Tibial nerve (tissue), 4 donors: ENCODE data around the gene DGUOK. TPM values are rescaled to one million over a fixed set of nuclear protein-coding genes. Genes with fewer than 3 reads are reported as not detected.

Experiments
- DNase-seq, 2 donors: peaks; one replicate each; pipeline ENCODE4 v3.0.0-alpha.2; 2019; ENCODE audit warnings: low spot score in 2 of 2
- H3K27ac ChIP-seq, 4 donors: fragments of 200-600 bp; sonication (generic) in 3 of 4; one replicate each; pipeline ENCODE4 v1.5.1; 2017 to 2019; ENCODE audit warnings: mild to moderate bottlenecking in 1 of 4
- H3K27me3 ChIP-seq, 2 donors: fragments of 200-600 bp; sonication (generic) in 1 of 2; one replicate each; pipeline versions ENCODE4 v1.5.1 to v1.6.0; 2017 to 2019
- H3K36me3 ChIP-seq, 3 donors: fragments of 200-600 bp; sonication (generic); one replicate each; pipeline ENCODE4 v1.5.1; 2018 to 2019
- H3K4me1 ChIP-seq, 4 donors: fragments of 200-600 bp; sonication (generic) in 3 of 4; one replicate each; pipeline ENCODE4 v1.5.1; 2017 to 2019
- H3K4me3 ChIP-seq, 4 donors: fragments of 200-600 bp; sonication (generic) in 3 of 4; one replicate each; pipeline ENCODE4 v1.5.1; 2017 to 2019; ENCODE audit warnings: mild to moderate bottlenecking in 1 of 4, moderate library complexity in 1 of 4
- H3K9me3 ChIP-seq, 4 donors: fragments of 200-600 bp; sonication (generic) in 3 of 4; one replicate each; pipeline ENCODE4 v1.5.1; 2017 to 2019
- EP300 ChIP-seq, 2 donors: sonication (generic); formaldehyde crosslinking; IDR thresholded peaks; one replicate each; pipeline ENCODE4 v1.6.1; 2017; ENCODE audit warnings: antibody characterized with exemption in 2 of 2, mild to moderate bottlenecking in 1 of 2
- POLR2A ChIP-seq, 2 donors: fragments of 450-650 bp; IDR thresholded peaks; one replicate each; pipeline ENCODE4 v1.6.1; 2017; ENCODE audit warnings: antibody characterized with exemption in 2 of 2, mild to moderate bottlenecking in 2 of 2, moderate library complexity in 2 of 2
- WGBS, 2 donors: methylation state at CpG; one replicate each; pipeline ENCODE4 v1.1.5; 2018; 5-methylcytosine and 5-hydroxymethylcytosine counted together
- total RNA-seq, 4 donors: library from RNA; depleted of rRNA; stranded (reverse); fragments of >200 nt; gene quantifications; one replicate each; pipeline ENCODE4 v1.1.0, GENCODE V29; 2016
- TF ChIP-seq, protein P1 (sequence below), 5 experiments: fragments of 200-600 bp in 3 of 5; fragments of 450-650 bp in 2 of 5; sonication (generic) in 3 of 5; IDR thresholded peaks; one replicate each; pipeline ENCODE4 v1.5.1; 2016 to 2019; ENCODE audit warnings: antibody characterized with exemption in 5 of 5, mild to moderate bottlenecking in 3 of 5, moderate library complexity in 2 of 5

Gene DGUOK
- total RNA-seq, 4 donors from 2014 or later = 36.9 to 63.9 (median 44.0) TPM

DNA sequence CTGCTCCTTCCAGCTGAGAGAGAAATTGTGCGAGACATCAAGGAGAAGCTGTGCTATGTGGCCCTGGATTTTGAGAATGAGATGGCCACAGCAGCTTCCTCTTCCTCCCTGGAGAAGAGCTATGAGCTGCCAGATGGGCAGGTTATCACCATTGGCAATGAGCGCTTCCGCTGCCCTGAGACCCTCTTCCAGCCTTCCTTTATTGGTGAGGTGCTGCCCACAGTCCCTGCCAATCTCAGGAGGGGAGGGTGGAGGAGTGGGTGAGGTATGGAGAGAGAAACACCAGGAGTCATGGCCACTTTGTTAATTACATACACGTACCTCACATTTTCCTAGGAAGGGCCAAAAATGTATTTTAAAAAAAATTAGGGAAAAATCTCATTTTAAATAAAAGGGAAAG is 12.0 kb upstream of the DGUOK start:
- WGBS, 2 donors = 87 to 89% methylated on average over 4 of the region's 4 CpGs
- DNase-seq = no peak
- H3K27me3 ChIP-seq = peaks cover 0 to 4% of the 10 kb centered on the region in 2 donors
- no peaks in the 10 kb centered on the region for H3K9me3 ChIP-seq
- H3K36me3 ChIP-seq = no peaks in the 10 kb centered on the region
- H3K4me1 ChIP-seq = no peaks in the 10 kb centered on the region
- TF ChIP-seq, protein P1, sequence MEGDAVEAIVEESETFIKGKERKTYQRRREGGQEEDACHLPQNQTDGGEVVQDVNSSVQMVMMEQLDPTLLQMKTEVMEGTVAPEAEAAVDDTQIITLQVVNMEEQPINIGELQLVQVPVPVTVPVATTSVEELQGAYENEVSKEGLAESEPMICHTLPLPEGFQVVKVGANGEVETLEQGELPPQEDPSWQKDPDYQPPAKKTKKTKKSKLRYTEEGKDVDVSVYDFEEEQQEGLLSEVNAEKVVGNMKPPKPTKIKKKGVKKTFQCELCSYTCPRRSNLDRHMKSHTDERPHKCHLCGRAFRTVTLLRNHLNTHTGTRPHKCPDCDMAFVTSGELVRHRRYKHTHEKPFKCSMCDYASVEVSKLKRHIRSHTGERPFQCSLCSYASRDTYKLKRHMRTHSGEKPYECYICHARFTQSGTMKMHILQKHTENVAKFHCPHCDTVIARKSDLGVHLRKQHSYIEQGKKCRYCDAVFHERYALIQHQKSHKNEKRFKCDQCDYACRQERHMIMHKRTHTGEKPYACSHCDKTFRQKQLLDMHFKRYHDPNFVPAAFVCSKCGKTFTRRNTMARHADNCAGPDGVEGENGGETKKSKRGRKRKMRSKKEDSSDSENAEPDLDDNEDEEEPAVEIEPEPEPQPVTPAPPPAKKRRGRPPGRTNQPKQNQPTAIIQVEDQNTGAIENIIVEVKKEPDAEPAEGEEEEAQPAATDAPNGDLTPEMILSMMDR (IDR thresholded peaks at IDR 0.05) = no peak
- TF ChIP-seq EP300 (IDR thresholded peaks at IDR 0.05) = no peak
- no peak for TF ChIP-seq POLR2A (IDR thresholded peaks at IDR 0.05)
- H3K27ac ChIP-seq = no peak overlapping the region
- H3K4me3 ChIP-seq = no peak overlapping the region

DNA sequence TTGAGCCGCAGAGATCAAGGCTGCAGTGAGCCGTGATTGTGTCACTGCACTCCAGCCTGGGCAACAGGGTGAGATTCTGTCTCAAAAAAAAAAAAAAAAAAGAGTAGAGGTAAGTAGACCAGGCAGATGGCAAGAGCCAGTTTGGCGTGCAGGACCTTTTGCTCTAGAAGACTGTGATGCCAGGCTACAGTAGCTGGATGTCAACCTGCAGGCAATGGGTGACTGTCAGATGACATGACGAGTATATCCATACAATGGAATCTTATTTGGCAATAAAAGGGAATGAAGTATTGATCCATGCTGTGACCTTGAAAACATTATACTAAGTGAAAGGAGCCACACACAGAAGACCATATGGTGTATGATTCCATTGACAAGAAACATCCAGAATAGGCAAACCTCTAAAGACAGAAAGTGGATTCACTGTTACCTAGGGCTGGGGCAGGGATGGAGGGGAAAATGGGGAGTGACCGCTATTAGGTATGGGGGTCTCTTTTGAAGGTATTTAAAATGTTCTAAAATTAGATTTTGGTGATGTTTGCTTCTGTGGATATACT is 11.2 kb upstream of the DGUOK start:
- no peak for TF ChIP-seq EP300 (IDR thresholded peaks at IDR 0.05)
- TF ChIP-seq, protein P1 (IDR thresholded peaks at IDR 0.05) = no peak
- TF ChIP-seq POLR2A (IDR thresholded peaks at IDR 0.05) = no peak
- Histone ChIP-seq H3K4me3 (no peak overlapping the region), H3K27me3 (peaks cover 0 to 5% of the 10 kb centered on the region in 2 donors), H3K36me3 (no peaks in the 10 kb centered on the region), H3K9me3 (no peaks in the 10 kb centered on the region), H3K4me1 (no peaks in the 10 kb centered on the region), H3K27ac (no peak overlapping the region)
- DNase-seq = no peak
- WGBS, 2 donors = 87 to 90% methylated on average over 5 of the region's 5 CpGs

DNA sequence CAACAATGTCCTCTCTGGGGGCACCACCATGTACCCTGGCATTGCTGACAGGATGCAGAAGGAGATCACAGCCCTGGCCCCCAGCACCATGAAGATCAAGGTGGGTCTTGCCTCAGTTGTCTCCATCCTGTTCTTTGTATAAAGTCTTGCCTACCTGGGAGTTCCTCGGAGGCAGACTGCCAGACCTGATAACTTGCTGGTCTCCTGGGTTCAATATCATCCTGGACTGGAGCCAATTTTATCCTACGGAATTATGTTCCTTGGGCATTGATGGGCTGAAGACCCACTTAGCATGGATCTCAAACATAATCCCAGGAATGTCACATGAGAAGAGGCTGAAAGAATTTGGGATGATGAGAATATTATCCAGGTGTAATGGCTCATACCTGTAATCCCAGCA is 10.0 kb upstream of the DGUOK start:
- Histone ChIP-seq H3K27ac (no peak overlapping the region), H3K27me3 (peaks cover 0 to 14% of the 10 kb centered on the region in 2 donors), H3K9me3 (no peaks in the 10 kb centered on the region), H3K4me3 (no peak overlapping the region), H3K4me1 (no peaks in the 10 kb centered on the region), H3K36me3 (no peaks in the 10 kb centered on the region)
- 41 to 43% methylated on average over 2 of the region's 2 CpGs for WGBS, 2 donors
- DNase-seq = no peak
- TF ChIP-seq, protein P1 (IDR thresholded peaks at IDR 0.05) = no peak
- TF ChIP-seq POLR2A (IDR thresholded peaks at IDR 0.05) (no peak), EP300 (IDR thresholded peaks at IDR 0.05) (no peak)

DNA sequence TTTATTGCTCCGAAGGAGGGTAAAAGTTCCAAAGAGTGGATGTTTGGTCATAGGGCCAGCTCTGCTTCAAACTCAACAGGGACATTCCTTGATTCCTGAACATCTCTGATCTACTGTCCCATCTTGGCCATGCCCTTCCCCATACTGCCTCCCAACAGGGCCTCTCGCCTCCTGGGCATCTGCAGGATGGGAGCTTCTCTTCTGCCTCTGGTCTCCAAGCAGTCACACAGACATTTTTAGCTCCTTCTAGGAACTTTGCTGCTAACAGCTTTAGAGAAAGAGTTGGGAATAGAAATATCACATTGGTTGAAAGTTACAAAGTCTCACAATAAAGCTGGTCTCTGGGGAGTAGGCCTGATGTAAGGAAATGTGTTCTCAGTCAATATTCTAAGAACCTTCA is 9.4 kb upstream of the DGUOK start:
- no peak for DNase-seq
- Histone ChIP-seq H3K36me3 (no peaks in the 10 kb centered on the region), H3K27ac (no peak overlapping the region), H3K27me3 (peaks cover 0 to 14% of the 10 kb centered on the region in 2 donors), H3K9me3 (no peaks in the 10 kb centered on the region), H3K4me3 (no peak overlapping the region), H3K4me1 (no peaks in the 10 kb centered on the region)
- TF ChIP-seq, protein P1 (IDR thresholded peaks at IDR 0.05) = no peak
- no peak for TF ChIP-seq EP300 (IDR thresholded peaks at IDR 0.05)
- TF ChIP-seq POLR2A (IDR thresholded peaks at IDR 0.05) = no peak
- 38 to 42% methylated on average over 2 of the region's 2 CpGs for WGBS, 2 donors

DNA sequence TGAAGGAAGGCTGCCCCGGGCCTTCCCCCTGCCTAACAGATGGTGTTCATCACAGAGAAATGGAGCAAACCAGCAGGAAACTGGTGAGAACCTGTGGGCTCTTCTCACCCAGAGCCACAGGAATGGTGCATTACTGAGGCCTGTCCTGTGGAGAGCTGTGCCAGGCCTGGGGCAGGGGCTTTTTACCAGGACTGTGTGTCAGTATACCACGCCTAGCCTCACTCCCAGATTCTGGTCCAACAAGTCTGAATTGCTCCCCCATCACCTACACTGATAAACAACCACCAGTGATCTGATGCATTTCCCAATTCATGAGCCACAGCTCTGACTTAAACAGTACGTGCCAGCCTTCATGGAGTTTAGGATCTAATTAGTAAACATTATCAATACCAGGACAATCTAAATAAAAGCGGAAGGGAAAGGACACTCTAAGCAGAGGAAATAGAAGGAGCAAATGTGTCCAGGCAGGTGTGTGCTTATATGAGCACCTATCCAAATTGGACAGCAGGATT is 8.9 kb upstream of the DGUOK start:
- Histone ChIP-seq H3K36me3 (no peaks in the 10 kb centered on the region), H3K27ac (no peak overlapping the region), H3K27me3 (peaks cover 0 to 14% of the 10 kb centered on the region in 2 donors), H3K9me3 (no peaks in the 10 kb centered on the region), H3K4me1 (no peaks in the 10 kb centered on the region), H3K4me3 (no peak overlapping the region)
- TF ChIP-seq POLR2A (IDR thresholded peaks at IDR 0.05) (no peak), EP300 (IDR thresholded peaks at IDR 0.05) (no peak)
- TF ChIP-seq, protein P1 (IDR thresholded peaks at IDR 0.05) = no peak
- no peak for DNase-seq
- WGBS, 2 donors = 71 to 73% methylated on average over 4 of the region's 4 CpGs
